Non-pigmented ciliary epithelial cell (primary cell): Measurements from ENCODE around the gene ZFPM1.

Experiments used
- DNase-seq: peaks from one replicate; pipeline ENCODE4 v3.0.0-alpha.2; 2010; ENCODE audit warnings: low read depth

ZFPM1 gene

DNA sequence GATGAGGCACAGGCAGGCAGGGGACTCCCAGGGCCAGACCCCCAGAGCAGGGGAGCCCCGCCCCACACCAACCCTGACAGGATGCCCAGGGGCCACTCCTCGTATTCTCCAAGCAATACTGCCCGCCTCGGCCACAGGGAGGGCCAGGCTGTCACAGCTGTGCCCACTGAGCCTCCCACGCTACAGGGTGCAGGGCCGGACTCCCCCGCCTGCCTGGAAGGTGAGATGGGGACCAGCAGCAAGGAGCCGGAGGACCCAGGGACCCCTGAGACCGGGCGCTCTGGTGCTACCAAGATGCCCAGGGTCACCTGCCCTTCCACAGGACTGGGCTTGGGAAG, 18.8 kb upstream of the ZFPM1 start:
- DNase-seq, result no peak

DNA sequence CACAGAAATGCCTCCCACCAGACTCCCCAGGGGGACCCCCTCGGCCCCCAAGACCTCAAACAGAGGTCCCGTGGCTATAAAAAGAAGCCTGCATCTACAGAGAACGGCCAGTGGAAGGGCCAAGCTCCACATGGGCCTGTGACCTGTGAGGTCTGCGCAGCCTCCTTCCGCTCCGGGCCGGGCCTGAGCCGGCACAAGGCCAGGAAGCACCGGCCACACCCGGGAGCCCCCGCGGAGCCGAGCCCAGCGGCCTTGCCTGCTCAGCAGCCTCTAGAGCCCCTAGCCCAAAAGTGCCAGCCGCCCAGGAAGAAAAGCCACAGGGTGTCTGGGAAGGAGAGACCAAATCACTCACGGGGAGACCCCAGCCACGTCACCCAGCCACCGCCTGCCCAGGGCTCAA, 18.3 kb upstream of the ZFPM1 start:
- no peak for DNase-seq

DNA sequence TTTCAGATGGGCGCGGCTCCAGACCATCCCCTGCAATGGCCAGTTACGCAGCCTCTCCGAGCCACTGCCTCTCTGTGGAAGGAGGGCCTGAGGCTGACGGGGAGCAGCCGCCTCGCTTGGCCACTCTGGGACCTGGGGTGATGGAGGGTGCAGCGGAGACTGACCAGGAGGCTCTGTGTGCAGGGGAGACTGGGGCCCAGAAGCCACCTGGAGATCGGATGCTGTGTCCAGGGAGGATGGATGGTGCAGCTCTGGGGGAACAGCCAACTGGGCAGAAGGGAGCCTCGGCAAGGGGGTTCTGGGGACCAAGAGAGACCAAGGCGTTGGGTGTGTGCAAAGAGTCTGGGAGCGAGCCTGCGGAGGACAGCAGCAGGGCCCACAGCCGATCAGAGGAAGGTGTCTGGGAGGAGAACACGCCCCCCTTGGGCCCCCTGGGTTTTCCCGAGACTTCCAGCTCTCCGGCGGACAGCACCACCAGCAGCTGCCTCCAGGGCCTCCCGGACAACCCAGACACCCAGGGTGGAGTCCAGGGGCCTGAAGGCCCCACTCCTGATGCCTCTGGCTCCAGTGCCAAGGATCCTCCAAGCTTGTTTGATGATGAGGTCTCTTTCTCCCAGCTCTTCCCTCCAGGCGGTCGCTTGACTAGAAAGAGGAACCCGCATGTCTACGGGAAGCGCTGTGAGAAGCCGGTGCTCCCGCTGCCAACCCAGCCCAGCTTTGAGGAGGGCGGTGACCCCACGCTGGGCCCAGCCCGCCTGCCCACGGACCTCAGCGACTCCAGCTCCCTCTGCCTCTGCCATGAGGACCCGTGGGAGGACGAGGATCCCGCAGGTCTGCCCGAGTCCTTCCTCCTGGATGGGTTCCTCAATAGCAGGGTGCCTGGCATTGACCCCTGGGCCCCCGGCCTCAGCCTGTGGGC, 17.4 kb upstream of the ZFPM1 start:
- DNase-seq, result no peak

DNA sequence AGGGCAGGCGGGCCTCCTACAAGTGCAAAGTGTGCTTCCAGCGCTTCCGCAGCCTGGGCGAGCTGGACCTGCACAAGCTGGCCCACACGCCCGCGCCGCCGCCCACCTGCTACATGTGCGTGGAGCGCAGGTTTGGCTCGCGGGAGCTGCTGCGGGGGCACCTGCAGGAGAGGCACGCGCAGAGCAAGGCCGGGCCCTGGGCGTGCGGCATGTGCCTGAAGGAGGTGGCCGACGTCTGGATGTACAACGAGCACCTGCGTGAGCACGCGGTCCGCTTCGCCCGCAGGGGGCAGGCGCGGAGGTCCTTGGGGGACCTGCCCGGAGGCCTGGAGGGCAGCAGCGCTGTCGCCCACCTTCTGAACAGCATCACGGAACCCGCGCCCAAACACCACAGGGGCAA, 16.3 kb upstream of the ZFPM1 start:
- no peak for DNase-seq

DNA sequence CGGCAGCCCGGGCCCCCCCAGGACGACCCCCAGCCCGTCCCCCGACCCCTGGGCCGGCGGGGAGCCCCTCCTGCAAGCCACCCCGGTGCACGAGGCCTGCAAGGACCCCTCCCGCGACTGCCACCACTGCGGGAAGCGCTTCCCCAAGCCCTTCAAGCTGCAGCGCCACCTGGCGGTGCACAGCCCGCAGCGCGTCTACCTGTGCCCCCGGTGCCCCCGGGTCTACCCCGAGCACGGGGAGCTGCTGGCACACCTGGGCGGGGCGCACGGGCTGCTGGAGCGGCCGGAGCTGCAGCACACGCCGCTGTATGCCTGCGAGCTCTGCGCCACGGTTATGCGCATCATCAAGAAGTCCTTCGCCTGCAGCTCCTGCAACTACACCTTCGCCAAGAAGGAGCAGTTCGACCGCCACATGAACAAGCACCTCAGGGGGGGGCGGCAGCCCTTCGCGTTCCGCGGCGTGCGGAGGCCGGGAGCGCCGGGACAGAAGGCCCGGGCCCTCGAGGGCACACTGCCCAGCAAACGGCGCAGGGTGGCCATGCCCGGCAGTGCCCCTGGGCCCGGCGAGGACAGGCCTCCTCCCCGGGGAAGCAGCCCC, 15.6 kb upstream of the ZFPM1 start:
- DNase-seq, result no peak

DNA sequence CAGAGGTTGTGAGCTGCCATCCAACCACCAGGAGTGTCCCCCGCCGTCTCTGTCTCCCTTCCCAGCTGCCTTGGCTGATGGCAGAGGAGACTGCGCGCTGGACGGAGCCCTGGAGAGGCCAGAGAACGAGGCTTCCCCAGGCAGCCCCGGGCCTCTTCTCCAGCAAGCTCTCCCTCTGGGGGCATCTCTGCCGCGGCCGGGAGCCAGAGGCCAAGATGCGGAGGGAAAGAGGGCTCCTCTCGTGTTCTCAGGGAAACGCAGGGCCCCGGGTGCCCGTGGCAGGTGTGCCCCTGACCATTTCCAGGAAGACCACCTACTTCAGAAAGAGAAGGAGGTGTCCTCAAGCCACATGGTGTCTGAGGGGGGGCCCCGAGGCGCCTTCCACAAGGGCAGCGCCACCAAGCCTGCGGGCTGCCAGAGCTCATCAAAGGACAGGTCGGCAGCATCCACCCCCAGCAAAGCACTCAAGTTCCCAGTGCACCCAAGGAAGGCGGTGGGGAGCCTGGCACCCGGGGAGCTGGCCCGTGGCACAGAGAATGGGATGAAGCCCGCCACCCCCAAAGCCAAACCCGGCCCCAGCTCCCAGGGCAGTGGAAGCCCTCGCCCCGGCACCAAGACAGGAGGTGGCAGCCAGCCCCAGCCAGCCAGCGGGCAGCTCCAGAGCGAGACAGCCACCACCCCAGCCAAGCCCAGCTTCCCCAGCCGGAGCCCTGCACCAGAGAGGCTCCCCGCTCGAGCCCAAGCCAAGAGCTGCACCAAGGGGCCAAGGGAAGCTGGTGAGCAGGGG, 14.8 kb upstream of the ZFPM1 start:
- no peak for DNase-seq

DNA sequence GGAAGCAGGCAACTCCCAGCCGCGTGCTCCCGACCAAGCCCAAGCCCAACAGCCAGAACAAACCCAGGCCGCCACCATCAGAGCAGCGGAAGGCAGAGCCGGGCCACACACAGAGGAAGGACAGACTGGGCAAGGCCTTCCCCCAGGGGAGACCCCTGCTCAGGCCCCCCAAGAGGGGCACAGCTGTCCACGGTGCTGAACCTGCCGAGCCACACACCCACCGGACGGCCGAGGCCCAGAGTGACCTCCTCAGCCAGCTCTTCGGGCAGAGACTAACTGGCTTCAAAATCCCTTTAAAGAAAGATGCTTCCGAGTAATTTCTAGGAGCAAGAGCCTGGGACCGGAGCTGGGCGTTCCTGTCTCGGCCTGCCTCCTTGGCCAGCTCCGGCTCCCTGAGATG, 14.1 kb upstream of the ZFPM1 start:
- DNase-seq, result no peak

DNA sequence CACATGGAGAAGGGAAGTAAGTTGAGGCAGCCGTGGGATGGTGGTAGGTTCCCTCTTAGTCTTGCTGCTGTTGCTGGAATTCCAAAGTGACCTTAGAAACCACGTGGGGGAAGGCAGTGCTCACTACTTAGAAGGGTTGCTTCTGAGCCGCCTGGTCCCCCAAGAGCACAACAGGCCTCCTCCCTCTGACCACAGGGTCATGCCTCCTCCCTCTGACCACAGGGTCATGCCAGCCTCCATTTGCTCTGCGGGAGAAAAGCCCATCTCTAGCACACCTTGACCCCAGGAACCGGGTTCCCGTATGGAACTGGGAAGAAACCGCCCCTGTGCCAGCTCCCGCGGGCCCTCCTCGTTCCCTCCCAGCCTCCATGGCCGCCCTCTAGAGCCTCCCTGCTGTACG, 13.4 kb upstream of the ZFPM1 start:
- DNase-seq, result no peak

DNA sequence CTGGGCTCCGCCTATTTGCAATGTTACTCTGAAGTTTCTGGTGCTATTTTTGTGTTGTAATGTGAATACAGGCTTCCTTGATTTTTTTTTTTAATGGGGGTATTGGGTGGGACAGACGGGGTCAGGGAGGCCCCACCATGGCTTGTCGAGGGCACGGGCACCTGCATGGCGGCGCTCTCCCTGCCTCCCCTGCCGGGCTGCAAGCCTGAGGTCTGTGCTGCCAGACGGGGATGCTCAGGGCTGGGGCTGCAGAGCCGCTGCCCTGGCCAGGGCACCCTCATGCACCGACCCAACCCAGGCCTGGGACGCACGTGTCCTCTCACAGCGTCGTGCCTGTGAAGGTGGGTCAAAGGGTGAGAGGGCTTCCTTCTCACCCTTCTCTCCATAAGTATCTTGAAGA, 13.0 kb upstream of the ZFPM1 start:
- no peak for DNase-seq

DNA sequence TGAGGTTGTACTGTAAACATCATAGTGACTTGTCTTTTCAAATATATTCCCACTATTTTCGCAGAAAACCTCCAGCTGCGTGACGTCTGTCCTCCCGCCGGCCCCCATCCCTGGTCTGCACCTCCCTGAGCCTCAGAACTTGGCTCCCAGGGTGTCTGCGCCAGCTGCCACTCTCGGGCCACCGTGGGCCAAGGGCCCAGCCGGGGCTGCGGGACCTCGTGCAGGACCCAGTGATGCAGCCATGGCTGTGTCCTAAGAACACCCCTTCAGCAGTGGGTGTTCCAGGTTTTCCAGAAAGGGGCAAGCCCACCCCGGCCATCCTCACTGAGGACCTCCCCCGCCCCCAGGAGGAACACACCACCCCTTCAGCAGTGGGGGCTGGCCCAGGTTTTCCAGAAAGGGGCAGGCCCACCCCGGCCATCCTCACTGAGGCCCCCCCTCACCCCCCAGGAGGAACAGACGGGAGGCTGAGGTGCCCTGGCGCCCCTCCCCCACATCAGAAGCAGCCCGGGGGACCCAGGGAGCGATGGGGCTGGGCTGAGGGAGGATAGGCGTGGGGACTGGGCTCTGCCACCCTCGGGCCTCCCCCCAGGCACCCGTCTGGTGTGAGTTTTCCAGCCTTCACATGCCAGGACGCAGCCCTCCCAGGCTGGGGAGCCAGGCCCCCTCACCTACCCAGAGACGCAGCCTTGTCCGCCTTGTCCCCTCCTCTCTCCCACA, 12.2 kb upstream of the ZFPM1 start:
- no peak for DNase-seq

DNA sequence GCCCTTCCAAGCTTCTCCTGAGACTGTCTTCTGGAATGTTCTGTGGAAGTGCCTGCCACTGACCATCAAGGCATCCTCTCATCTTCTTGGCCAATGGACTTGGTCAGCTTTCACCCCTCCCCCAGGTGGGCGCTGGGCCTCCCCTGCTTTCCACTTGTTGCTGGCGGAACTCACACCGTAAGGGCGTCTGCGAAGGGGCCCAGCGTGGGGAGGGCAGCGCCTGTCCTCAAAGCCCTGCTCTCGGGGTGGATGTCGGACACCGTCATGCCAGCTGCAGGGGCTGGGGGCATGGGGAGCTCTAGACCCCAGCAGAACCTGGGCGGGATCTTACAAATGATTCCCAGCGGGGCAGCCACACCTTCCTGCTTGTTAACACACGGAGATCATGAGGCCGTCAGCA, 11.6 kb upstream of the ZFPM1 start:
- DNase-seq, result no peak

DNA sequence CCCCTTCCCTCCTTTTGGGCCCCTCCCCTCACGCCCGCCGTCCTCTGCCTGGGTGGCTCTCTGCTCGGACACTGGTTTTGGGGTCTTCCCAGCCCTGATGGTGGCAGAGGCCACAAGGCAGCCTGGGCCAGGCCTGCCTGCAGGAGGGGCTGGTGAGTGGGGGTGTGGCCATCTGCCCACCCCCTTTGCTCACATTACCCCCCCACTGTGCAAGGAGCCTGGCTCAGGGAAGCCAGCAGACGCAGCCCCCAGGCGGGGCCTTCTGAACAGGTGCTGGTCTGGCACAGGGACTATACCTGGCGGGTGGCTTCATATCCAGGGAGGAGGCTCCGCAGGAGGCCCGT, 10.7 kb upstream of the ZFPM1 start:
- DNase-seq, result no peak

DNA sequence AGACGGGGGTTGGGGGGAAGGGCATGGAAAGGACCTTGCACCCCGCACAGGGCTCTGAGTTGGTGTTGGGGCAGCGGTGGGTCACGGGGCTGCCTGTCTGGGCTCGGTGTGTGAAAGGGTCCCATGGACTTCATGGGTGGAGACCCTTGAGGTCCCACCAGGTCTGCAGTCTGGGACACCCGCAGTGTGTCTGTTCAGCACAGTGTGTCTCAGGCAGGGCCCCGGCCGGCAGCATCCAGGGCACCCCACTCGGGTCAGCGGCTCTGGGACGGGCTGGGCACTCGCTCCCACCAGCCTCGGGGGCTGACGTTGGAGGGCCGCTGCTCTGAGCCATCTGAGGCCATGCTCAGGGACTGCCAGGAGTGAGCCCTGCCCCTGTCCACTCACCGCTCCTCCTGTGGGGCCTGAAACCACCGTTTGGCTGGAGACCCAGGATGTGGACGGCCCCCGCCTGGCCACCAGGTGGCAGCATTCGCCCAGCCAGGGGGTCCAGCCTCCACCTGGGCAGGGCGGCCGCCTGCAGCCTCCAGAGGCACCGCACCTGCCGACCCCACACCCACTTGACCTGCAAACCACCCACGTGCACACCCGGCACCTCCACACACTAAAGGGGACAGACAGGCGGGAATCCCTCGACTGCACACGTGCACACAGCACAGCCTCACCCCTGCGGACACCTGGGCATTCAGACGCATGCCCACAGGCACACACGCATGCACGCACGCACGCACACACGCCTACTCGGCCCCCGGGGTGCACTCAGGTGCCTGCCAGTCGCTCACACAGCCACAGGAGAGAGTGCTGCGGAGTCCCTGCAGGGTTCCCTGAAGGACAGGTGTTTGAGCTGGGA, 10.1 kb upstream of the ZFPM1 start:
- no peak for DNase-seq

DNA sequence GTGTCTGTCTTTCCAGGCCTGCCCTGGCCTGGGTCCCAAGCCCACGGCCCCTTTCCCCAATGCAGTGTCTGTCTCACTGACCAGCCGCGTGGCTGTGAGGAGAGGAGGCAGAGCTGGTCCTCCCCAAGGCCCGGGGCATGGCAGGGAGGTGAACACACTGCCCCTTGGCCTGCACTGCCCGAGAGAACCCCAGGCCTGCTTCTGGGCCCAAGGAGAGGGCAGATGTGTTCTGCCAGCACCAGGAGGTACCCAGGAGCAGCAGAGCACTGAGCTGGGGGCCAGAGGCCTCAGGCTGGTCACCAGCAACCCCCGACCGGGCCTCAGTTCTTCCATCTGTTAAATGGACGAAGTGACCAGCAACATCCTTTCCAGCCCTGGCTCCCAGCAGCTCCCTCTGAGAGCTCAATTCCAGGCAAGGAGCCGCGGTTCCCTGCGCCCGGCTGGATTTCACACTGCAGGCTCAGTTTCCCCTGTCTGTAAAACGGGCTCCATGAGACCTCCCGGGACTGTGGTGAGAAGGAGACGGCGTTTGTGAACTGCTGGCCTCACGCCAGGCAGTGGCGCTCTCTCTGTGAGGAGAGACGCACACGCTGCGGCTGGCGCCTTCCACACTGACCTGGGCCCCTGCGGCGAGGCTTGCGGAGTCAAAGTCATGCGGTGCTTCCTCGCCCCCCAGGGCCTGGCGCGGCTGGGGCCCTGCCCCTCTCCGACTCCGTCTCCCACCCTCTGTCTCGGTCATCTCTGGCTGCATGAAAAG, 8.1 kb upstream of the ZFPM1 start:
- no peak for DNase-seq

DNA sequence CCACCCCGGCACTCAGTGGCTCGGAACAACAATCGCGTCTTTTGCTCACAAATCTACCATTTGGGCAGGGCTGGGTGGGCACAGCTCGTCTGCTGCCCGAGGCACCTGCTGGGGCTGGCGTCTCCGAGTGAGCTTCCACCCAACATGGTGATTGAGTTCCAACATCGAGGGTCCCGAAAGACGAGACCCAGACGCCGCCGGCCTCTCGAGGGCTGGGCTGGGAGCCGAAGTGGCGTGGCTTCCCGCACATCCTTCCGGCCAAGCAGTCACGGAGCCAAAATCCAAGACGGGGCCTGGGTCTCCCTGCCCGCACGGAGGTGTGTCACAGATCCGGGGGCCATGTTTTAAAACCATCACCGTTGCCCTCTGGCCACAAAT, 7.5 kb upstream of the ZFPM1 start:
- DNase-seq, result no peak

DNA sequence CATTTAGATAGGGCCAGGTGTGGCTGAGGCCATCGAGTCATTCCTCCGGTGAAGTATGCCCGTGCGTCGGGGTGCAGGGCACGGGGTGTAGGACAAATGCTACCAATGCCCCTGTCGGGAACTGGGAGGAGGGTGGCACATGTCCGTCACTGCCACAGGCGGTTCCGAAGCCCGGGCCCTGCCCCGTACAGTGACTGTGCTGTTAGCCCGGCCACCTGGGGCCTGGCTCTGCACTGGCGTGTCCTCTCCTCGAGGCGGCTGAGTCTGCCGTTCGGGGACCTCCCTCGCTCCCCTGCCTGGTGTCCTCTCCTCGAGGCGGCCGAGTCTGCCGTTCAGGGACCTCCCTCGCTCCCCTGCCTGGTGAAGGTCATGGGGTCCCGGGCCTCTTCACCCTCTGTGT, 7.0 kb upstream of the ZFPM1 start:
- DNase-seq, result no peak

DNA sequence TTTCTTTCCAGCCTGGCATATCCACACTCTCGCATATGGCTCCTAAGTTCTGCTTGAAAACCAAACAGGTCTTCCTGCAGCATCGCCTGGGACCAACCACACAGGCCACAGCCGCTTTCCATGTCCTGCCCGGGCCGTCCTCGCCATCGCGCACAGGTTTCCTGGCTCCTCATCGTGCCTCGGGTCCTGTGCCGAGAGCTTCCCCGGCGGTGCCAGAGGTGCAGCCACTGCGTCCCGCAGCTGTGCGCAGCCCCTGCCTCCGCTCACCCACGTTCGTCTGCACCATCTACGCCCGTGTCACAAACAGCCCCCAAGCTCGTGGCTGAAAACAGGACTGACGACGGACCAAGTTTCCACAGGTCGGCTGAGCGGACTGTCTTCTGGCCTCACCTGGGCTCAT, 6.3 kb upstream of the ZFPM1 start:
- DNase-seq, result no peak

DNA sequence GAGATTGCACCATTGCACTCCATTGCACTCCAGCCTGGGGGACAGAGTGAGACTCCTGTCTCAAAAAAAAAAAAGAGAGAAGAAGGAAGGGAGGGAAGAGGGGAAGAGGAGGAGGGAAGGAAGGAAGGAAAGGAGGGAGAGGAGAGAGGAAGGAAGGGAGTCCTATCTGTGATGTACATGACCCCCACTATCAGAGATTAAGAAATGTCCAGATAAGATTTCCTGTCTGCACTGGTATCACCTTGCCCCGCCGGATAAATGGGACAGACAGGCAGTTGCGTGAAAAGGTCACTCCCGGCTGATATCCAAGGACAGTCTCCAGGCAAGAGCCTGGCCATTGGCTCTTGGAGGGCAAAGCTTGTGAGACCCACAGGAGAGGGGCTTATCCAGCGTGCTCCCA, 5.2 kb upstream of the ZFPM1 start:
- DNase-seq, result no peak

DNA sequence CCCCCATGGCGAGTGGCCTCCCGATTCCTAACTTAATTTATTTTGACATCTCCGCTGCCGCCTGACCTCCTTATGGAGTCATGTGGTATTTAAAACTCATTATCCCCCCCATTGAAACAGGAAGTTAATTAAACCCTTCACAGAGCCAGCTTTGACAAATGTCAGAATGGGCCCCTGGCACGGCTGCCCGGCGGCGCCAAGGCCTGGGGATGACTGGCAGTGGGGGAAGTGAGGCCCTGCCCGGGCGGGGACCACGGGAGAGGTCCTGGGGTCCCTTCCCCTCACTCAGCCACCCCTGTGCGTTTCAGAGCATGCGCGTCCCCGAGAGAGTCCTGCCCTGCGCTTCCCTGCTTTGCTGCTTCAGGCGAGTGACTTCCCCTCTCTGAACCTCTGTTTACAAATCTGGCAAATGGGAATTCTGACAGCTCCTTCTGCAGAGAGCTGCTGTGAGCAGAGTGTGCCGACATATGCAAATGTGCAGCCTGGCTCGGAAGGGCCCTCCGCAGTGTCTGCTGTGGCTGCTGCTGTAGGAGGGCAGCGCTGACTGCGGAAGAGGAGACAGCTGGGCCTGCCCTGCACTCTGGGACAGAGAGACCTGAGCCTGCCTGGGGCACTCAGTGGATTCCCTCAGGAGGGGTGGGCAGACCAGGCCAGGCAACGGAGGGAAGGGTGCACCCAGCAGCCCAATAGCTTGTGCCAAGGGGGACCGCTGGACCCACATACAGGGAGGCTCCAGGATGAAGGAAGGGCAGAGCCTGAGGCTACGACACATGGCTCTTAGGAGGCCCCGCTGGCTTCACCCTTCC, 4.4 kb upstream of the ZFPM1 start:
- DNase-seq, result no peak

DNA sequence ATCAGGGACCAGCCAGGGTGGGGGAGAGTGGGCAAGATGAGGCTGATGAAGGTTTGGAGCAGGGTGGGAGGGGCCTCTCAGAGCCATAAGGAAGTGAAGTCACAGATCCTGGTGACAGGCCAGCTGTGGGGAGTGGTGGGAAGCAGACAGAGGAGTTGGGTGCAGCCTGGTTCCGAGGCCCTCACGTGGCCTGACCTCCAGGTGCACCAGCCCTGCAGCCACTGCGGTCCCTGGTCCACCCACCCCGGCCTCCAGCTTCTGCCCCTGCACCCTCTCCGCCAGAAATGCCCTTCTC, 3.9 kb upstream of the ZFPM1 start:
- DNase-seq, result no peak
